Activated gamma-delta T cell treated with Interleukin-2 at 50 U/mL for 16 hours (primary cell): ENCODE measurements around the gene ADH4.
"Not testable (repeated sequence)": the region's sequence is repeated elsewhere in the genome, so short reads cannot be mapped to it uniquely, and the experiment has no call there.

Experiments used
- DNase-seq: peaks from one replicate; pipeline ENCODE4 v3.0.0-alpha.2; 2020

The ADH4 gene

GRCh38 chr4:99144070-99144469 is at the start of gene ADH4:
TSS of gene ADH4 (minus strand) at chr4:99144297. CDS start at chr4:99144222, 75 bp downstream.
- DNase-seq, result no peak

- no peak for DNase-seq
Observed at GRCh38 chr4:99190336-99190735, 46.2 kb upstream of the ADH4 start.

- DNase-seq, result not testable (repeated sequence)
Observed at GRCh38 chr4:99189900-99190299, 45.8 kb upstream of the ADH4 start.

- DNase-seq, result no peak
Observed at GRCh38 chr4:99186029-99186428, 41.9 kb upstream of the ADH4 start.

GRCh38 chr4:99185581-99185980 is 41.5 kb upstream of the ADH4 start:
- no peak for DNase-seq

GRCh38 chr4:99180382-99181070 is 36.4 kb upstream of the ADH4 start:
- DNase-seq, result no peak

GRCh38 chr4:99179626-99180025 is 35.5 kb upstream of the ADH4 start:
- DNase-seq, result no peak

- DNase-seq, result no peak
Observed at GRCh38 chr4:99179178-99179577, 35.1 kb upstream of the ADH4 start.

- no peak for DNase-seq
Observed at GRCh38 chr4:99166544-99166943, 22.4 kb upstream of the ADH4 start.

GRCh38 chr4:99165978-99166377 is 21.9 kb upstream of the ADH4 start:
- DNase-seq, result no peak

- no peak for DNase-seq
Observed at GRCh38 chr4:99161373-99162099, 17.4 kb upstream of the ADH4 start.

- DNase-seq, result no peak
Observed at GRCh38 chr4:99159699-99160098, 15.6 kb upstream of the ADH4 start.

- no peak for DNase-seq
Observed at GRCh38 chr4:99157478-99157935, 13.4 kb upstream of the ADH4 start.

- no peak for DNase-seq
Observed at GRCh38 chr4:99156992-99157391, 12.9 kb upstream of the ADH4 start.

- no peak for DNase-seq
Observed at GRCh38 chr4:99154658-99155342, 10.7 kb upstream of the ADH4 start.

GRCh38 chr4:99151995-99152394 is 7.9 kb upstream of the ADH4 start:
- DNase-seq, result no peak

- DNase-seq, result no peak
Observed at GRCh38 chr4:99151452-99151851, 7.4 kb upstream of the ADH4 start.

- no peak for DNase-seq
Observed at GRCh38 chr4:99149426-99150019, 5.4 kb upstream of the ADH4 start.

GRCh38 chr4:99148550-99148949 is 4.5 kb upstream of the ADH4 start:
- DNase-seq, result no peak

GRCh38 chr4:99144587-99144986 is 490 bp upstream of the ADH4 start:
- DNase-seq, result no peak

GRCh38 chr4:99136329-99136728 is 7.8 kb downstream of the ADH4 start:
- DNase-seq, result no peak

- DNase-seq, result no peak
Observed at GRCh38 chr4:99135541-99136162, 8.4 kb downstream of the ADH4 start.

- DNase-seq, result no peak
Observed at GRCh38 chr4:99134586-99134985, 9.5 kb downstream of the ADH4 start.
